NCI-H2171 (cell line): ENCODE measurements around the gene FAM50A.
"Not testable (repeated sequence)": the region's sequence is repeated elsewhere in the genome, so short reads cannot be mapped to it uniquely, and the experiment has no call there.

ENCODE experiments used
- DNase-seq: peaks from one replicate; lab custom pipeline; 2025; lab: John Stamatoyannopoulos, UW

FAM50A gene, protein sequence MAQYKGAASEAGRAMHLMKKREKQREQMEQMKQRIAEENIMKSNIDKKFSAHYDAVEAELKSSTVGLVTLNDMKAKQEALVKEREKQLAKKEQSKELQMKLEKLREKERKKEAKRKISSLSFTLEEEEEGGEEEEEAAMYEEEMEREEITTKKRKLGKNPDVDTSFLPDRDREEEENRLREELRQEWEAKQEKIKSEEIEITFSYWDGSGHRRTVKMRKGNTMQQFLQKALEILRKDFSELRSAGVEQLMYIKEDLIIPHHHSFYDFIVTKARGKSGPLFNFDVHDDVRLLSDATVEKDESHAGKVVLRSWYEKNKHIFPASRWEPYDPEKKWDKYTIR

DNA sequence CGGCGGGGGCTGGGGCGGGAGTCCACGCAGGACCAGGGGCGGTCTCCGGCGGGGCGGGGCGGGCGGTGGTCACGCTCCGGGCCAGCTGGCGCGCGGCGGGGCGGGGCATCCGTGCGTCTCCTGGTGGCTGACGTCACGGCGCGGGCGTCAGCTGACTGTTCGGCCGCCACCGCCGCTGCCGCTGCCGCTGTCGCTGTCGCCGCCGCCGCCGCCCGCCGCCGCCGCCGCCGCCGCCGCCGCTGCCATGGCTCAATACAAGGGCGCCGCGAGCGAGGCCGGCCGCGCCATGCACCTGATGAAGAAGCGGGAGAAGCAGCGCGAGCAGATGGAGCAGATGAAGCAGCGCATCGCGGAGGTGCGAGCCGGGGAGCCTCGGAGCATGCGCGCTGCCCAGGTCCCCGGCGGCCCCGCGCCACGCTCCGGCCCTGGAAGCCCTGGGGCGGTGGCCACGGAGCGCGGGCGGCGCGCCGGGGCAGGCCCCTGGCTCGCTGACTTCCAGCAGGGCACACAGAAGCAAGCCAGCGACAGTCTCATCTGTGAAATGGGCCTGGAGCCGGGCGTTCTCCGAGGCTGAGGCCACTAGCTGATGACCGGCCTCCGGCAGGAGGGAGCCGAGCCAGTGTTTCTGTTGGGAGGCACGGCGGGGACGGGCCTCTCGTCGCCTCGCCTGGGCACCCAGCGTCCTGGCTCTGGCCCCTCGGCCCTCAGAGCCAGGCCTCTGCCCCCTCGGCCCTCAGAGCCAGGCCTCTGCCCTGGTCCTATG lies at the start of gene FAM50A:
Gene FAM50A, plus strand, starts transcription at position 150 of the 763 bp plus-strand sequence. Its CDS starts 95 bp downstream, at position 245.
- peak; percentile 44 for DNase-seq

GRCh38 chrX:154396363-154396762 lies 47.6 kb upstream of the FAM50A start:
- DNase-seq = not testable (repeated sequence)

DNA sequence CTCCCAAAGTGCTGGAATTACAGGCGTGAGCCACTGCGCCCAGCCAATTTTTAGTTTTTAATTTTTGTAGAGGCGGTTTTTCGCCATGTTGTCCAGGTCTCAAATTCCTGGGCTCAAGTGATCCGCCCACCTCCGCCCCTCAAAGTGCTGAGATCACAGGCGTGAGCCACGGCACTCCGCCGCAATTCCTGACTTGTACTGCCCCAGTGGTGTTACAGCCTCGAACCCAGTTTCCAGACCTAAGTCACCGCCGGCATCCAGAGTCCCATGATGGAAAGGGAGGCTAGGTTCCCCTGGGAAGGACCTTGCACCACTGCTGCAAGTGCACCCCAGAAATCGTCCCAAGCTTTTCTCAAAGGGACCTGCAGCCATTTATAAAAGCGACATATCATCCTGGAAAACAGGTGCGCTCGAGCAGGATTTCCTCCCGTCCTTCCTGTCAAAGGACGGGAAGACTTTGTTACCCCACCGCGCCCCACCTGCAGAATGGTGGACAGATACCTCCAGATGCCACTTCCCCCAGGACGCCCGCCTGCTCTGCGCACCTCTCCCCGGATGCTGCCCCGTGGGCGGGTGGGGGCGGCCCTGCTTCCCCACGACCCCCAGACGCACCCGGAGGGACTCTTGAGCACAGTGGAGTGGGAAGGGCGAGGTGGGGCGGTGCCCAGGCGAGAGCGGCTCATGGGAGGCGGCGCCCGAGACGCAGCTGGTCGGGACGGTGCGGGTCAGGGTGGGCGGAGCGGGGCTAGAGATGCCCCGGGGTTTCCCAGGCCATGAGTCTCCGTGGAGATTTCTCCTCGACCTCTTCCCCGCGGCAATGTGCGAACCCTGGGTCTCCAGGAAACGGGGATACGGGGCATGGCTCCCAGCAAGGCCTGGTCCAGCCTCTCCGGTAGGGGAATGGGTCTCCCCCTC lies 46.7 kb upstream of the FAM50A start:
- peak; percentile 45 for DNase-seq

- peak; percentile 79 for DNase-seq
Observed at GRCh38 chrX:154397888-154398667, 45.9 kb upstream of the FAM50A start, which contains the start of gene RPL10. TSS of gene RPL10 (plus strand) at chrX:154398377. CDS start at chrX:154398520, 143 bp downstream.

- peak; percentile 37 for DNase-seq
Observed at GRCh38 chrX:154398668-154399526, 45.0 kb upstream of the FAM50A start.

GRCh38 chrX:154399527-154400368 lies 44.2 kb upstream of the FAM50A start:
- DNase-seq = no peak

DNA sequence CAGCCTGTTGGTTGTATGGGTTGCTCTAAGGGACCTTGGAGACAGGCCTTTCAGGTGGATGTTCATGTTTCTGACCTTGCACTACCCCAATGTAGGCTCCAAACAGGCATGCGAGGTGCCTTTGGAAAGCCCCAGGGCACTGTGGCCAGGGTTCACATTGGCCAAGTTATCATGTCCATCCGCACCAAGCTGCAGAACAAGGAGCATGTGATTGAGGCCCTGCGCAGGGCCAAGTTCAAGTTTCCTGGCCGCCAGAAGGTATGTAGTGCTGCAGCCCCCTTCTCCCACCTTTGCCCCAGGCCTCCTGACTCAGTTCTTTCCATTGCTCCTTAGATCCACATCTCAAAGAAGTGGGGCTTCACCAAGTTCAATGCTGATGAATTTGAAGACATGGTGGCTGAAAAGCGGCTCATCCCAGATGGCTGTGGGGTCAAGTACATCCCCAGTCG lies 43.5 kb upstream of the FAM50A start:
- not testable (repeated sequence) for DNase-seq

- DNase-seq = no peak
Observed at GRCh38 chrX:154401045-154401799, 42.7 kb upstream of the FAM50A start.

DNA sequence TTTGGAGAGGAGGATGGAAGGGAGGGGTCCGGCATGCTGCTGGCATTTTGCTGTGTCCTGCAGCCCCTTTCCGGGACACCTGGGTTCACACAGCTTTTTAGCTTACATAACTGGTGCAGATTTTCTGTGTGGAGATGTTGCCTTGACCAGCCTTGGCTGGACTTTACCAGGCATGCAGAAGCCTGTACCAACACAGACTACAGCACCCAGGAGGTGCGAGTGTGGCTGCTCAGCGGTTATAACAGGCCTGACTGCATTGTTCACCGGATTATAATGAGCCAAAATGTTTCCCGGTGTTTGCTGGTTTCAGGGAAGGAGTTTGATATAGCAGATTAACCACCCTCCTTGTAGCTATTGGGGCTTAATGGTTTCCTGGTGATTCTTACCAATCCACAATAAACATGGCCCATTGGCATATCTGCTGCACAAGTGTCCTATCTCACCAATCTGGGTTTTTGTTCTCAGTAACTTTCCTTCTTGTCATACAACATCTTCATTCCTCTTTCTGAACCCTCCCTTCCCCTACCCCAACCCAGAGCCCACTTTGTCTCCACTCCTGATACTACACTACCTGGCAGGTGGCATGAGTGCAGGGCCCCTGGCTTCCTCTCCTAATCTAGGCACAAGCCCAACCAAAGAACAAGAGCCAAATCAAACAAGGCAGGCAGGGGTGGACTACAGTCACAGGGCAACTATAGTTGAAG lies 41.9 kb upstream of the FAM50A start:
- DNase-seq = no peak

DNA sequence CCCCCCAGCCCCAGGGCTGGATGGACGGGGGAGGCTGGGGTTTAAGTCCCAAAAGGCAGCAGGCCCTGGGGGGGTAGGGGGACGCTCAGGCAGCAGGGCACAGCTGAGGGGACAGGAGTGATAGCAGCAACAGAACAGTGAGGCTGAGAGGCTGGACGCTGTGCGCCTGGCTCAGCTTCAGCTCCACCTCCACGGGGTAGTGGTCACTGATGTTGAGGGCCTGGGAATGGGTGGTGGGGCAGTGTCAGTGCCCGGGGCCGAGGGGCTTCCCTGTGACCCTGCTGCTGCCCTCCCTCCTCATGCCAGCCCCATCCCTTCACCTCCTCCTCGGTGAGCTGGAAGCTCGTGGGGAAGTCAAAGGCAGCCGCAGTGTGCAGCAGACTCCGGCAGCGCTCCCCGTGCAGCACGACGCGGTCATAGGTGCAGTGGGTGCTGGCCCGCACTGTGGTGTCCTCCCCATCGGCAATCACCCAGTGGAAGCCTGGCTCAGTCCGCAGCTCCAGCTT lies 41.3 kb upstream of the FAM50A start:
- DNase-seq = no peak

- DNase-seq = no peak
Observed at GRCh38 chrX:154403192-154403591, 40.7 kb upstream of the FAM50A start.

DNA sequence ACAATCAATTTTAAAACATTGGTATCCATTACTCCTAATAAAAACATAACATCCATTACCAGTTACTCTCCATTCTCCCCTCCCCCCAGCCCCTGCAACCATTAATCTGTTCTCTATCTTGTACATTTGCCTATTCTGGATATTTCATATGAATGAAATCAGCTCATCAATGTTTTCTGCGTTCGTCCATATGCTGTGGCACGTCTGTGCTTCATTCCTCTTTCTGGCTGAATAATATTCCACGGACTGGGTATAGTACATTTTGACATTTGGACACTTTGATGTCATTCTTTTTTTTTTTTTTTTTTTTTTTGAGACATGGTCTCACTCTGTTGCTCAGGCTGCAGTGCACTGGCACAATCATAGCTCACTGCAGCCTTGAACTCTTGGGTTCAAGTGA lies 40.1 kb upstream of the FAM50A start:
- DNase-seq = no peak

DNA sequence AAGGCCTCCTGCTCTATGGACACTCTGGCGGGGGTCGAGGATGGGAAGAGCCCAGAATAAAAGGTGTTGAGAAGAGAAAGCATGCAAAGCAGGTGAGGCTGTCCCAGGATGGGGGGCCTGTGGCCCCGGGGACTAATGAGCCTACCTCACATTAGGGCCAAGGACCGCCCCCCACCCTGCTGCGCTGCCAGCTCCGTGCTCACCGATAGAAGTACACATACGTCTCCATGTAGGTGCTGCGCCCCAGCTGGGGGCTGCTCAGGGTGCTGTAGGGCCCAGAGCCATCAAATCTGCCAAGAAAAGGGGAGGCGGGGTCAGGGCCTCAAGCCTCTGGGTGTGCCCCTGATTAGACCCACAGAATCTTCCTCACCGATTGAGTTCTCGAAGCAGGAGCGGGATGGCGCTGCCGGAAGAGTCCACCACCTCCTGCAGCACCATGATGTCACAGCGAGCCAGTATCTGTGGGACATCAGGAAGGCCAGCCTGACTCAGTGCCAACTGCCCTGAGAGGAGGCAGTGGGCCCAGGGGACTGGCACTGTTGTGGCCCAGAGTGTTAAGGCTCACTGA lies 39.2 kb upstream of the FAM50A start:
- no peak for DNase-seq

DNA sequence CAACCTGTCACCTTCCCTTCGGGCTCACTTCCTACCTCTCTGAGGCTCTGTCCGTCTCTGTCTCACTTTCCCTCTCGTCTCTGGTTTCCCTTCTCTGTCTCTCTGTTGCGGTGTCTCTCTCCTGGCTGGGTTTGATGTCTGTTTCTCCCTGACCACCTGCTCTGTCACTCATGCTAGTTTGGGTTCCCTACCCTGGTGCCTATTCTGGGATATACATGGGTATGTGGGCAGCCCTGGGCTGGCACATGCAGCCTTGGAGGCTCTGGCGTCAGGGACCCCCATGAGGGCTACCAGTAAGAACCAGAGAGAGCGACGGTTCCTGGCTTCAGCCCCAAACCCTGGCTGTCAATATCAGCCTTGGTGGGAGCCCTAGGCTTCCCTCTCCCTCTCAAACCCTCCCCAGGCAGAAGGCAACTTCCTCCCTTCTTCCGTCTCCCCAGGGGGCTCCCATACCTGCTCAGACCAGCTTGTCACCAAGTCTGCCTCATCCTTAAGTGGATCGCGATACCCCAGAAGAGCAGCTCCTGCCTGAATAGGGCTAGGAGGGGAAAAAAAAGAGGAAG lies 35.2 kb upstream of the FAM50A start:
- no peak for DNase-seq

DNA sequence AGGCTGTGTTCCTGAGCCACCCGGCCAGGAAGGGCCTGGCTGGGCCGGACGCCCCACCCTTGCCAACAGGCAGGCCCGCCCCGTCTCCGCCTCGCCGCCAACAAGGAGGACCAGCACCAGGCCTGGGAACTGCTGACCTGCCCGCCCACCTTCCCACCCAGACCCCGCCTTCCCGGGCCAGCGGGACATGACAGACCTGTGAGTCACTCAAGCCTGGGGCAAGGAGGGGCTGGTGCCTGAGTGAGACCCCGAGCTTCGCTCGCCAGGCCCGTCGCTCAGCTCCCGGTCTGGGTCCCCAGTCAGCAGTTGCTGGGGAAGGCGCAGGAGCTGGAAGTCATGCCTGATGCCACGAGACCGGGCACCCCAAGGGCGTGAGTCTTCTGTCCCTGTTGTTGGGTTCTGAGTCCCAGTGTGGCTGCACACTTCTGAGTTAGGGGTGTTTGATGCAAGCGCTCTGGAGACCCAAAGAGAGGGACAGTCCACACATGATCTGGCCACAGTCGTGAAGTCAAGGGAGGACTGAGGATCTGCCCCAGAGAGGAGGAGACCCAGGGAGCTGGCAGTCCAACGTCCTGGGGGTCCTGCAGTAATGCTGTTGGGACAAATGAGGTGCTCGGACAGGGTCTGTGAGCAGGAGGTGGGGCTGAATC lies 34.6 kb upstream of the FAM50A start, which contains the start of gene DNASE1L1:
Gene DNASE1L1, minus strand, starts transcription at position 33 of the 650 bp plus-strand sequence. CDS start 3,686 bp downstream, outside the sequence.
- DNase-seq = no peak

- DNase-seq = peak; percentile 12
Observed at GRCh38 chrX:154411981-154412340, 32.0 kb upstream of the FAM50A start.
